Lower lobe of right lung (tissue), 2 donors: ENCODE results near the gene CADM2. TPM values are rescaled to one million over a fixed set of nuclear protein-coding genes. Genes with fewer than 3 reads are reported as not detected.
"Not testable (repeated sequence)": the region's sequence is repeated elsewhere in the genome, so short reads cannot be mapped to it uniquely, and the experiment has no call there.

ENCODE experiments used
- ATAC-seq, 2 donors: fragments of 200-7000 bp; cut with Tn5 transposase; one replicate each; pipeline ENCODE4 v1.9.1; 2020 to 2022; ENCODE audit warnings: mild to moderate bottlenecking in 2 of 2, moderate library complexity in 2 of 2
- DNase-seq: peaks from one replicate; pipeline ENCODE4 v3.0.0-alpha.2; 2020
- H3K27ac ChIP-seq: fragments of 200-600 bp; one replicate; pipeline ENCODE4 v1.8.0; 2022
- H3K27me3 ChIP-seq: fragments of 200-600 bp; one replicate; pipeline ENCODE4 v1.8.0; 2022; ENCODE audit warnings: low read depth
- H3K36me3 ChIP-seq: fragments of 200-600 bp; one replicate; pipeline ENCODE4 v1.8.0; 2022; ENCODE audit warnings: mild to moderate bottlenecking
- H3K4me1 ChIP-seq: fragments of 200-600 bp; one replicate; pipeline ENCODE4 v1.8.0; 2022
- H3K4me3 ChIP-seq: fragments of 200-600 bp; one replicate; pipeline ENCODE4 v1.8.0; 2022; ENCODE audit warnings: mild to moderate bottlenecking
- H3K9me3 ChIP-seq: fragments of 200-600 bp; one replicate; pipeline ENCODE4 v1.8.0; 2022
- CTCF ChIP-seq: fragments of 200-600 bp; IDR thresholded peaks from one replicate; pipeline ENCODE4 v1.8.0; 2022; ENCODE audit warnings: antibody characterized with exemption, mild to moderate bottlenecking
- intact Hi-C: fragments of 100-400 bp; cut with DNase I; formaldehyde crosslinking; loops from one replicate; pipeline ENCODE4 v1.11.0; 2022
- total RNA-seq: library from RNA; stranded (reverse); fragmentation: NEBNext Ultra II Directional; extraction: Animal tissue kit (Norgen Biotek cat#: 25700); gene quantifications from one replicate; pipeline ENCODE4 v1.2.1, GENCODE V29; 2021
- donor health status: DM: no; HTN: yes; CAD: no; lungs with severe emphysema.

Gene CADM2
- total RNA-seq, 1 donor from 2014 or later = 0.83 TPM

- ATAC-seq = no peak
- no peak overlapping the region for H3K27ac ChIP-seq
- TF ChIP-seq CTCF = no peak
- no peak for DNase-seq
- H3K9me3 ChIP-seq = no peaks in the 10 kb centered on the region
- intact Hi-C loops = no loop called here
- no peak overlapping the region for H3K4me3 ChIP-seq
- H3K4me1 ChIP-seq = no peaks in the 10 kb centered on the region
- no peaks in the 10 kb centered on the region for H3K36me3 ChIP-seq
- no peaks in the 10 kb centered on the region for H3K27me3 ChIP-seq
Measured at GRCh38 chr3:85142626-85143025, 183.8 kb downstream of the CADM2 start.

- Histone ChIP-seq H3K27ac (no peak overlapping the region), H3K36me3 (no peaks in the 10 kb centered on the region), H3K9me3 (no peaks in the 10 kb centered on the region), H3K4me1 (no peaks in the 10 kb centered on the region), H3K27me3 (no peaks in the 10 kb centered on the region), H3K4me3 (no peak overlapping the region)
- no peak for DNase-seq
- TF ChIP-seq CTCF = no peak
- ATAC-seq = no peak
- intact Hi-C loops = no loop called here
Measured at GRCh38 chr3:85148036-85148435, 189.2 kb downstream of the CADM2 start.

- TF ChIP-seq CTCF = no peak
- intact Hi-C loops = no loop called here
- DNase-seq = no peak
- Histone ChIP-seq H3K27ac (no peak overlapping the region), H3K9me3 (no peaks in the 10 kb centered on the region), H3K4me3 (no peak overlapping the region), H3K36me3 (no peaks in the 10 kb centered on the region), H3K4me1 (no peaks in the 10 kb centered on the region), H3K27me3 (no peaks in the 10 kb centered on the region)
- no peak for ATAC-seq
Measured at GRCh38 chr3:85151555-85151954, 192.8 kb downstream of the CADM2 start.

GRCh38 chr3:85153279-85153678 is 194.5 kb downstream of the CADM2 start:
- H3K36me3 ChIP-seq, H3K27ac ChIP-seq, H3K4me1 ChIP-seq, ATAC-seq, H3K4me3 ChIP-seq, intact Hi-C loops, DNase-seq, H3K27me3 ChIP-seq, H3K9me3 ChIP-seq: not testable (repeated sequence)

GRCh38 chr3:85159376-85159775 is 200.6 kb downstream of the CADM2 start:
- DNase-seq (no peak), ATAC-seq (no peak)
- no peak for TF ChIP-seq CTCF
- Histone ChIP-seq H3K9me3 (no peaks in the 10 kb centered on the region), H3K27me3 (no peaks in the 10 kb centered on the region), H3K4me3 (no peak overlapping the region), H3K27ac (no peak overlapping the region), H3K36me3 (no peaks in the 10 kb centered on the region), H3K4me1 (no peaks in the 10 kb centered on the region)
- intact Hi-C loops = no loop called here

- no peak for ATAC-seq
- Histone ChIP-seq H3K9me3 (no peaks in the 10 kb centered on the region), H3K4me3 (no peak overlapping the region), H3K36me3 (no peaks in the 10 kb centered on the region), H3K4me1 (no peaks in the 10 kb centered on the region), H3K27ac (no peak overlapping the region), H3K27me3 (no peaks in the 10 kb centered on the region)
- no peak for TF ChIP-seq CTCF
- no peak for DNase-seq
- intact Hi-C loops = no loop called here
Measured at GRCh38 chr3:85161544-85161943, 202.8 kb downstream of the CADM2 start.
